NCI-H146 treated with DMSO at 0.1 percent for 48 hours (cell line): ENCODE measurements around the gene SGTB.
A peak's percentile ranks its signal among the peaks of the same experiment; 100 is the strongest.
"Not testable (repeated sequence)": the region's sequence is repeated elsewhere in the genome, so short reads cannot be mapped to it uniquely, and the experiment has no call there.

Source experiments
- DNase-seq: peaks from one replicate; lab custom pipeline; 2025; ENCODE audit not compliant: unreplicated experiment; lab: John Stamatoyannopoulos, UW

SGTB gene

DNA sequence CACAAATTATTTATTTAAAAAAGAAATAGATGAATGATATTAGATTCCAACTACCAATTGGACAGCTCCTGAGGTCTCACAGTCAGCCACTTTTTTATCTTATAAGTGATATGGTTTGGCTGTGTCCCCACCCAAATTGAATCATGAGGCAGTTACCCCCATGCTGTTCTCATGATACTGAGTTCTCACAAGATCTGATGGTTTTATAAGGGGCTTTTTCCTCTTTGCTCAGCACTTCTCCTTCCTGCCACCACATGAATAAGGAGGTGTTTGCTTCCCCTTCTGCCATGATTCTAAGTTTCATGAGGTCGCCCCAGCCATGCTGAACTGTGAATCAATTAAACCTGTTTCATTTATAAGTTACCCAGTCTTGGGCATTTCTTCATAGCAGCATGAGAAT lies 13.0 kb upstream of the SGTB start:
- DNase-seq: no peak

GRCh38 chr5:65734196-65734775 lies 12.4 kb upstream of the SGTB start:
- not testable (repeated sequence) for DNase-seq

- DNase-seq: not testable (repeated sequence)
Observed at GRCh38 chr5:65732046-65732445, 10.1 kb upstream of the SGTB start.

GRCh38 chr5:65730910-65731309 lies 9.0 kb upstream of the SGTB start:
- DNase-seq: no peak

DNA sequence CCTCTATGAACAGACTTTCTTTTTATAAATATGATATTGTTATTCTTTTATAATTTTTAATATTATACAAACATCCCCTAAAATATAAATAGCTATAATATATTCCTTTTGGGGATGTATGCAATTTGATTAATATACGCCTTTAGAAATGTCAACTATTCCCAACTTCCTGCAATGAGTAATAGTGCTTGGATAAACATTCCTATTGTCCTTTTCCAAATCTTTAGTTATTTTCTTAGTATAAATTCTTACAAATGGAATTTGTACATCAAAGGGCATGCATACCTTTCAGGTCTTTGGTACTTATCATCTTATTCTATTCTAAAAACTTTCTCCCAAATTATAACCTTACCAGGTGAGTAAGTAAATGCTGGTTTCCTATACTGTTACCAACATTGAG lies 6.3 kb upstream of the SGTB start:
- DNase-seq: no peak

GRCh38 chr5:65727491-65728156 lies 5.7 kb upstream of the SGTB start:
- DNase-seq: no peak

- DNase-seq: peak; percentile 70
Observed at GRCh38 chr5:65722575-65723403, 880 bp upstream of the SGTB start.

- peak; percentile 62 for DNase-seq
Observed at GRCh38 chr5:65721050-65721719, 724 bp downstream of the SGTB start.

GRCh38 chr5:65718576-65719310 lies 3.2 kb downstream of the SGTB start:
- DNase-seq: no peak

DNA sequence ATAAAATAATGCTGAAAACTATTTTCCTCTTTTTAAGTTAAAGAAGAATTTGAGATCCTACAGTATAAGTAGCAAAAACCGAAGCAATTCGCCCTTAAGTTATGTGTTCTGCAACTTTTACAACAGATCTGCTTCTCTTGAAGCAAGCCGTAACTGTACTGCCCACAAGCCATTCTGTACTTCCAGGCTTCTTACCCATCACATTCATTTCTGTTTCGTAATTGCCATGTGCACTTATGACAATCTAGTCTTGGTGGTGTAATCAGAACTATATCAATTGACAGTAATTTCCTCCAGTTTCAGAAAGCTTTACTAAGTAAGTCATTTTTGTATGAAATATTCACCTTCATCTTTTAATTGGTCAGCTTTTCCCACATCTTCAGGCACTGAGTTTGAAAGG lies 13.8 kb downstream of the SGTB start:
- no peak for DNase-seq

DNA sequence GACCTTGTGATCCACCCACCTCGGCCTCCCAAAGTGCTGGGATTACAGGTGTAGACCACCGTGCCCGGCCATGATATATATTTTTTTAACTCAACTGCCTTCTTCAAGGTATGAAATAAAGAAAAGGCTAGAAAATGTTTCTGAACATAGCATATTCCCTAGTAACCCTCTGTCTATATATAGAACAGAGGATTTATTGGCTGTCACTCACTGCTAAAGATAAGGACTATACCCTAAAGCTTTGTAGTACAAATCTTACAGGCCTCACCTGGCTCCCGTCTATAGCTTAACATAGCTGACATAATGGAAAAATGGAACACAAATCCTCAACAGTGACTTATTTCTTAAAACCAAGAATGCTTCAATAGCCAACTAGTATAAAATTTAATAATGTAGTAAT lies 14.2 kb downstream of the SGTB start:
- DNase-seq: no peak

- no peak for DNase-seq
Observed at GRCh38 chr5:65704621-65705239, 17.2 kb downstream of the SGTB start.

DNA sequence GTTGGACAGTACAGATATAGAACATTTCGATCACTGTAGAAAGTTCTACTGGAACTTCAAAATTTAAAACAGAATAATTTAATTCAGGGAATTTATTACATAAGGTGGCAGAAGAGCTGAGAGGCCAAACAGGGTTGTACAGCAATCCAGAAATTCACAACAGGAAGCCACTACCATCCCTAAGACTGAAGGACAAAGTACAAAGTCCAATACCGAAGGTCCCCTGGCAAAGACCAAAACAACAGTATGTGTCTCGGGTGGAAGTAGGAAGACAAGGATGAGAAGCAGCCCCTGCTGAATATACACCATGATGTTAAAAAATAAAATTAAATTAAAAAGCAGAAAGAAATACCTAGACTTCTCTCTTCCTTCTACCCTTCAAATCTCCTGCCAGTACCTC lies 19.9 kb downstream of the SGTB start:
- no peak for DNase-seq

DNA sequence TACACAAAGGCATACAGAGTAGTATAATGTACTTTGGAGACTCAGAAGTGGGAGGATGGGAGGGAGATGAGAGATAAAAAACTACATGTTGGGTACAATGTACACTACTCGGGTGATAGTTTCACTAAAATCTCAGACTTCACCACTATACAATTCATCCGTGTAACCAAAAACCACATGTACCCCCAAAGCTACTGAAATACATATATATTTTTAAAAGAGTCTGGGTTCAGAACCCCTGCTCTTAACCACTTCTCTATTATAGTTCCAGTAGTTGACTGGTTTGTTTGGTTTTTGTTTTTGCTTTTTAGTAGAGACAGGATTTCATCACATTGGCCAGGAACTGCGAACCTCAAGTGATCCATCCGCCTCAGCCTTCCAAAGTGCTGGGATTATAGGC lies 22.6 kb downstream of the SGTB start:
- DNase-seq: no peak

- DNase-seq: no peak
Observed at GRCh38 chr5:65696892-65697291, 25.0 kb downstream of the SGTB start.

DNA sequence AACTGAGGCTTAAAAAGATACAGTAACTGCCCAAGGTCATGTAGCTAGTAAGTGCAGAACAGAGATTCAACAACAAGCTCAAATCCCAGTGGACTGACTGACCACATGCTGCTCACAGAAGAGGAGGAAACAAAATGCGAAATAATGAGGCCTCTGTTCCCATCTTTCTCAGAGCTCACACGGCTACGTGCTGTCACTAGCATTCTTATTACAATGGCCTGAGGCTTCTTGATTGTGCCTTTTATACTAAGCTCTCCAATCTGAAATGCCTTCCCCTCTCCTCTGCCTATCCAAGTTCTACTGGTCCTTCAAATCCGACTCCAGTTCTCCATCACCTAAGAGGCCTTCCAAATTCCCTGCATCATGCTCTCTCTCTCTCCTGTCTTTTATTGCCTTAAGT lies 26.0 kb downstream of the SGTB start:
- DNase-seq: no peak

GRCh38 chr5:65695162-65695755 lies 26.6 kb downstream of the SGTB start:
- DNase-seq: no peak

DNA sequence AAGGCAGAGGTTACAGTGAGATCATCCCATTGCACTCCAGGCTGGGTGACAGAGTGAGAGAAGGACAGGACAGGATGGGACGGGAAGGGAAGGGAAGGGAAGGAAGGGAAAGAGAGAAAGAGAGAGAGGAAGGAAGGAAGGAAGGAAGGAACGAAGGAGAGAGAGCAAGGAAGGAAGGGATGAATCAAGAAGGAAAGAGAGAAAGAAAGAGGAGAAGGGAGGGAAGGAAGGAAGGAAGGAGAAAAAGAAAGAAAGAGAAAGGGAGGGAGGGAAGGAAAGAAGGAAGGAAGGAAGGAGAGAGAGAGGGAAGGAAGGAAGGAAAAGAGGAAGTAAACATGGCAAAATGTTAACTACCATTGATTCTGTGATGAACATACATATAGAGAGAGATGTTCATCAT lies 28.8 kb downstream of the SGTB start:
- no peak for DNase-seq

GRCh38 chr5:65682148-65682547 lies 39.8 kb downstream of the SGTB start:
- DNase-seq: no peak

GRCh38 chr5:65676056-65676455 lies 45.9 kb downstream of the SGTB start:
- not testable (repeated sequence) for DNase-seq
